Measurements from ENCODE around the gene SNED1.

Gene SNED1

GRCh38 chr2:241142593-241142992 is 144.2 kb downstream of the SNED1 start:
- Histone ChIP-seq H3K4me1 (ENCODE audit: insufficient read depth, low read length) (peaks cover 5% of the 10 kb centered on the region; the same call in 1 of the 2 replicates), H3K4me3 (ENCODE audit: low read depth in 1 of 2, low read length in 2 of 2) (no peak overlapping the region), H3K9me3 (ENCODE audit: insufficient read depth, low read length, severe bottlenecking) (no peaks in the 10 kb centered on the region), H2AFZ (ENCODE audit: low read depth, low read length) (no peak overlapping the region), H3K79me2 (ENCODE audit: insufficient read depth, low read length) (peaks cover 35% of the 10 kb centered on the region), H3K4me2 (ENCODE audit: insufficient read depth, low read length) (no peak overlapping the region), H3K27me3 (ENCODE audit: insufficient read depth, low read length, poor library complexity) (no peaks in the 10 kb centered on the region), H4K20me1 (ENCODE audit: insufficient read depth, low read length) (peaks cover 37% of the 10 kb centered on the region; the same call in 1 of the 2 replicates), H3K27ac (ENCODE audit: low read length) (no peak overlapping the region), H3K9ac (ENCODE audit: low read depth, low read length) (no peak overlapping the region), H3K36me3 (ENCODE audit: insufficient read depth, low read length) (peaks cover 47% of the 10 kb centered on the region)
- ATAC-seq (ENCODE audit: insufficient read depth, low read depth), result no peak
- DNase-seq, result no peak
- TF ChIP-seq CTCF (IDR thresholded peaks at IDR 0.05; ENCODE audit: borderline replicate concordance, extremely low read depth, low read length, poor library complexity, severe bottlenecking) (no peak), EZH2 (IDR thresholded peaks at IDR 0.05; ENCODE audit: borderline replicate concordance, low read depth, low read length, severe bottlenecking) (no peak)
